ENCODE data around the gene KDM4B. TPM values are rescaled to one million over a fixed set of nuclear protein-coding genes. Genes with fewer than 3 reads are reported as not detected.

The KDM4B gene
- polyA plus RNA-seq, 1 of the 3 experiments (the other 2 are of a cell fraction), result 12.2 TPM

DNA sequence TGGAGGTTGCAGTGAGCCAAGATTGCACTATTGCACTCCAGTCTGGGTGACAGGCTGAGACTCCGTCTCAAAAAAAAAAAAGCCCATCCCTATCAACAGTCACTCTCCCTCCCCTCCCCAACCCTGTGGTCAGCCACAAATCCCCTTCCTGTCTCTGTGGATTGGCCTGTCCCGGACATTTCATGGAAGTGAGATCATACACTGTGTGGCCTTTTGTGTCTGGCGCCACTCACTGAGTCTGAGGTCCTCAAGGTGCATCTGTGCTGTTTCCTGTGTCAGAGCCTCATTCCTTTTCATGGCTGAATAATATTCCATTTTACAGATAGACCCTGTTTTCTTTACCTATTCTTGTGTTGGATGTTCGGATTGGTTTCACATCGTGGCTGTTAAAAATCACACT lies 222.2 kb downstream of the KDM4B start:
- no peak overlapping the region for H3K9ac ChIP-seq
- no peaks in the 10 kb centered on the region for H3K9me2 ChIP-seq
- TF ChIP-seq SIN3A (IDR thresholded peaks at IDR 0.05; ENCODE audit: borderline replicate concordance, low read depth, low read length) (no peak), FOSL2 (IDR thresholded peaks at IDR 0.05; ENCODE audit: borderline replicate concordance, low read depth) (no peak), RAD21 (IDR thresholded peaks at IDR 0.05; ENCODE audit: low read length) (no peak), RFX5 (IDR thresholded peaks at IDR 0.05; ENCODE audit: low read length) (no peak), FOXJ3 (CRISPR knock-in tag; IDR thresholded peaks at IDR 0.05) (no peak), TAF1 (IDR thresholded peaks at IDR 0.05; ENCODE audit: borderline replicate concordance, low read depth, low read length) (no peak), ELF1 (IDR thresholded peaks at IDR 0.05) (no peak), POLR2AphosphoS5 (IDR thresholded peaks at IDR 0.05; ENCODE audit: low read depth, low read length) (no peak), MXI1 (IDR thresholded peaks at IDR 0.05; ENCODE audit: low read depth, low read length) (no peak), TCF12 (IDR thresholded peaks at IDR 0.05) (no peak), FOXM1 (IDR thresholded peaks at IDR 0.05; ENCODE audit: low read depth) (no peak), NFIC (IDR thresholded peaks at IDR 0.05; ENCODE audit: borderline replicate concordance) (no peak), GATA2 (CRISPR knock-in tag; IDR thresholded peaks at IDR 0.05) (no peak), NRF1 (IDR thresholded peaks at IDR 0.05; ENCODE audit: low read depth, low read length) (no peak), JUND (IDR thresholded peaks at IDR 0.05) (no peak), GABPA (IDR thresholded peaks at IDR 0.05; ENCODE audit: low read depth) (no peak), TEAD4 (IDR thresholded peaks at IDR 0.05; ENCODE audit: borderline replicate concordance, insufficient read depth) (no peak)
- TF ChIP-seq, protein P1, sequence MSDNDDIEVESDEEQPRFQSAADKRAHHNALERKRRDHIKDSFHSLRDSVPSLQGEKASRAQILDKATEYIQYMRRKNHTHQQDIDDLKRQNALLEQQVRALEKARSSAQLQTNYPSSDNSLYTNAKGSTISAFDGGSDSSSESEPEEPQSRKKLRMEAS (IDR thresholded peaks at IDR 0.05; ENCODE audit: low read depth), result no peak
- H3K9me3 ChIP-seq, result no peaks in the 10 kb centered on the region
- H4K20me1 ChIP-seq (ENCODE audit: insufficient read depth), result no peaks in the 10 kb centered on the region
- H3K79me2 ChIP-seq (ENCODE audit: insufficient read depth), result no peaks in the 10 kb centered on the region
- no peak overlapping the region for H3K4me2 ChIP-seq
- H3K36me3 ChIP-seq (replicated peaks in 1 of 2; ENCODE audit: control insufficient read depth in 1 of 2, insufficient read depth in 2 of 2, low read length in 1 of 2), result no peaks in the 10 kb centered on the region
- CTCF ChIA-PET, result no interaction called here
- H3K27ac ChIP-seq (ENCODE audit: low read depth in 2 of 2, low read length in 1 of 2), result no peak overlapping the region
- 88% methylated on average over 4 of the region's 5 CpGs for WGBS (ENCODE audit: low lambda C conversion rate)
- H3K4me3 ChIP-seq (ENCODE audit: low read depth in 2 of 2, low read length in 1 of 2), result no peak overlapping the region
- POLR2A ChIA-PET, result no interaction called here
- H3K4me1 ChIP-seq (ENCODE audit: control insufficient read depth in 1 of 2, insufficient read depth in 2 of 2, low read depth in 1 of 2, low read length in 1 of 2), result peaks cover 0 to 10% of the 10 kb centered on the region in 2 experiments; a peak in 1 of 4 replicates
- H3K27me3 ChIP-seq (ENCODE audit: insufficient read depth), result no peaks in the 10 kb centered on the region
- H2AFZ ChIP-seq (ENCODE audit: low read depth), result no peak overlapping the region
- no peak for DNase-seq
- H3F3A ChIP-seq (replicated peaks; ENCODE audit: insufficient read depth), result no peaks in the 10 kb centered on the region

DNA sequence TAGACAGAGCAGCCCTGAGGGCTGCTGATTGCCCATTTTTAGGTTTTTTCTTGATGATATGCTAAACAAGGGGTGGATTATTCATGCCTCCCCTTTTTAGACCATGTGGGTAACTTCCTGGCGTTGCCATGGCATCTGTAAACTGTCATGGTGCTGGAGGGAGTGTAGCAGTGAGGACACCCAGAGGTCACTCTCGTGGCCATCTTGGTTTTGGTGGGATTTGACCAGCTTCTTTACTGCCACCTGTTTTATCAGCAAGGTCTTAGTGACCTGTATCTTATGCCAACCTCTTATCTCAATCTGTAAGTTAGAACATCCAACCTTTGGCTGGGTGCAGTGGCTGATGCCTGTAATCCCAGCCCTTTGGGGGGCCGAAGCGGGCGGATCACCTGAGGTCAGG lies 223.7 kb downstream of the KDM4B start:
- H2AFZ ChIP-seq (ENCODE audit: low read depth), result no peak overlapping the region
- 93% methylated on average over 5 of the region's 5 CpGs for WGBS (ENCODE audit: low lambda C conversion rate)
- CTCF ChIA-PET, result interaction anchor here (1.0 kb wide), 1 partner anchor 56 kb away, joined by 3 read pairs; no protein-coding TSS in a partner anchor

More for the DNA sequence above, 223.7 kb downstream of the KDM4B start:
- Histone ChIP-seq H3K9me3 (no peaks in the 10 kb centered on the region), H3K27me3 (ENCODE audit: insufficient read depth) (no peaks in the 10 kb centered on the region), H3F3A (replicated peaks; ENCODE audit: insufficient read depth) (no peaks in the 10 kb centered on the region), H3K4me3 (ENCODE audit: low read depth in 2 of 2, low read length in 1 of 2) (no peak overlapping the region), H3K4me1 (ENCODE audit: control insufficient read depth in 1 of 2, insufficient read depth in 2 of 2, low read depth in 1 of 2, low read length in 1 of 2) (peaks cover 0 to 10% of the 10 kb centered on the region in 2 experiments; a peak in 1 of 4 replicates), H3K4me2 (no peak overlapping the region), H3K9ac (no peak overlapping the region), H3K27ac (ENCODE audit: low read depth in 2 of 2, low read length in 1 of 2) (no peak overlapping the region), H3K79me2 (ENCODE audit: insufficient read depth) (no peaks in the 10 kb centered on the region), H3K36me3 (replicated peaks in 1 of 2; ENCODE audit: control insufficient read depth in 1 of 2, insufficient read depth in 2 of 2, low read length in 1 of 2) (no peaks in the 10 kb centered on the region), H3K9me2 (no peaks in the 10 kb centered on the region), H4K20me1 (ENCODE audit: insufficient read depth) (no peaks in the 10 kb centered on the region)
- TF ChIP-seq, protein P2, sequence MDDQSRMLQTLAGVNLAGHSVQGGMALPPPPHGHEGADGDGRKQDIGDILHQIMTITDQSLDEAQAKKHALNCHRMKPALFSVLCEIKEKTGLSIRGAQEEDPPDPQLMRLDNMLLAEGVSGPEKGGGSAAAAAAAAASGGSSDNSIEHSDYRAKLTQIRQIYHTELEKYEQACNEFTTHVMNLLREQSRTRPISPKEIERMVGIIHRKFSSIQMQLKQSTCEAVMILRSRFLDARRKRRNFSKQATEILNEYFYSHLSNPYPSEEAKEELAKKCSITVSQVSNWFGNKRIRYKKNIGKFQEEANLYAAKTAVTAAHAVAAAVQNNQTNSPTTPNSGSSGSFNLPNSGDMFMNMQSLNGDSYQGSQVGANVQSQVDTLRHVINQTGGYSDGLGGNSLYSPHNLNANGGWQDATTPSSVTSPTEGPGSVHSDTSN (IDR thresholded peaks at IDR 0.05), result no peak
- TF ChIP-seq YY1 (IDR thresholded peaks at IDR 0.05; ENCODE audit: low read depth), result no peak
- TF ChIP-seq, protein P3, sequence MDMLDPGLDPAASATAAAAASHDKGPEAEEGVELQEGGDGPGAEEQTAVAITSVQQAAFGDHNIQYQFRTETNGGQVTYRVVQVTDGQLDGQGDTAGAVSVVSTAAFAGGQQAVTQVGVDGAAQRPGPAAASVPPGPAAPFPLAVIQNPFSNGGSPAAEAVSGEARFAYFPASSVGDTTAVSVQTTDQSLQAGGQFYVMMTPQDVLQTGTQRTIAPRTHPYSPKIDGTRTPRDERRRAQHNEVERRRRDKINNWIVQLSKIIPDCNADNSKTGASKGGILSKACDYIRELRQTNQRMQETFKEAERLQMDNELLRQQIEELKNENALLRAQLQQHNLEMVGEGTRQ (IDR thresholded peaks at IDR 0.05; ENCODE audit: borderline replicate concordance, low read depth, low read length), result no peak
- TF ChIP-seq, protein P4, sequence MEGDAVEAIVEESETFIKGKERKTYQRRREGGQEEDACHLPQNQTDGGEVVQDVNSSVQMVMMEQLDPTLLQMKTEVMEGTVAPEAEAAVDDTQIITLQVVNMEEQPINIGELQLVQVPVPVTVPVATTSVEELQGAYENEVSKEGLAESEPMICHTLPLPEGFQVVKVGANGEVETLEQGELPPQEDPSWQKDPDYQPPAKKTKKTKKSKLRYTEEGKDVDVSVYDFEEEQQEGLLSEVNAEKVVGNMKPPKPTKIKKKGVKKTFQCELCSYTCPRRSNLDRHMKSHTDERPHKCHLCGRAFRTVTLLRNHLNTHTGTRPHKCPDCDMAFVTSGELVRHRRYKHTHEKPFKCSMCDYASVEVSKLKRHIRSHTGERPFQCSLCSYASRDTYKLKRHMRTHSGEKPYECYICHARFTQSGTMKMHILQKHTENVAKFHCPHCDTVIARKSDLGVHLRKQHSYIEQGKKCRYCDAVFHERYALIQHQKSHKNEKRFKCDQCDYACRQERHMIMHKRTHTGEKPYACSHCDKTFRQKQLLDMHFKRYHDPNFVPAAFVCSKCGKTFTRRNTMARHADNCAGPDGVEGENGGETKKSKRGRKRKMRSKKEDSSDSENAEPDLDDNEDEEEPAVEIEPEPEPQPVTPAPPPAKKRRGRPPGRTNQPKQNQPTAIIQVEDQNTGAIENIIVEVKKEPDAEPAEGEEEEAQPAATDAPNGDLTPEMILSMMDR (IDR thresholded peaks at IDR 0.05), result no peak
- TF ChIP-seq, protein P1 (IDR thresholded peaks at IDR 0.05; ENCODE audit: low read depth), result no peak
- no peak for DNase-seq
- POLR2A ChIA-PET, result no interaction called here
